Thymus (tissue), 11 donors: ENCODE results near the gene SLC2A13. TPM values are rescaled to one million over a fixed set of nuclear protein-coding genes. Genes with fewer than 3 reads are reported as not detected.
"Not testable (repeated sequence)": the region's sequence is repeated elsewhere in the genome, so short reads cannot be mapped to it uniquely, and the experiment has no call there.

Experiments used
- DNase-seq, 9 donors: peaks; one replicate each; pipeline ENCODE4 v3.0.0-alpha.2; 2013; ENCODE audit warnings: low spot score in 9 of 9, low read depth in 6 of 9, missing footprints in 1 of 9
- H3K27ac ChIP-seq, 2 donors: one replicate each; pipeline ENCODE4 v1.5.1; 2013; ENCODE audit warnings: control low read depth in 1 of 2, low read depth in 1 of 2, low read length in 1 of 2, mild to moderate bottlenecking in 1 of 2, moderate library complexity in 1 of 2
- H3K27me3 ChIP-seq, 2 donors: one replicate each; pipeline ENCODE4 v1.5.1; 2013; ENCODE audit warnings: low read length in 1 of 2; ENCODE audit not compliant: control insufficient read depth in 2 of 2, insufficient read depth in 1 of 2
- H3K36me3 ChIP-seq, 2 donors: one replicate each; pipeline ENCODE4 v1.5.1; 2013; ENCODE audit warnings: low read length in 1 of 2, mild to moderate bottlenecking in 1 of 2, moderate library complexity in 1 of 2; ENCODE audit not compliant: control insufficient read depth in 2 of 2, insufficient read depth in 2 of 2
- H3K4me1 ChIP-seq, 2 donors: one replicate each; pipeline ENCODE4 v1.5.1; 2013; ENCODE audit warnings: low read length in 2 of 2; ENCODE audit not compliant: control insufficient read depth in 2 of 2, insufficient read depth in 2 of 2
- H3K4me3 ChIP-seq, 2 donors: one replicate each; pipeline ENCODE4 v1.5.1; 2013; ENCODE audit warnings: low read length in 2 of 2, control low read depth in 1 of 2, mild to moderate bottlenecking in 1 of 2
- H3K9me3 ChIP-seq, 2 donors: one replicate each; pipeline ENCODE4 v1.5.1; 2013; ENCODE audit warnings: low read length in 1 of 2, mild to moderate bottlenecking in 1 of 2; ENCODE audit not compliant: control insufficient read depth in 2 of 2, insufficient read depth in 1 of 2
- WGBS: extraction: QIAGEN DNeasy Blood & Tissue Kit; methylation state at CpG from one replicate; pipeline ENCODE4 v1.1.7; 2013; 5-methylcytosine and 5-hydroxymethylcytosine counted together
- polyA plus RNA-seq: library from polyadenylated mRNA; stranded (reverse); fragments of 200-250 nt; gene quantifications from one replicate; pipeline ENCODE4 v1.2.3, GENCODE V29; 2013
- total RNA-seq: library from RNA; stranded (reverse); fragments of 120-200 nt; gene quantifications from one replicate; pipeline ENCODE4 v1.2.4, GENCODE V29; 2013
- donor health status: healthy.

The SLC2A13 gene
- total and polyA plus RNA-seq, 2 donors = 2.6 to 3.4 TPM

GRCh38 chr12:39935839-39936238, 170.0 kb downstream of the SLC2A13 start:
- DNase-seq = no peak
- H3K4me3 ChIP-seq = no peak overlapping the region
- H3K27me3 ChIP-seq = no peaks in the 10 kb centered on the region
- H3K9me3 ChIP-seq = no peaks in the 10 kb centered on the region
- 91% methylated on average over 2 of the region's 2 CpGs for WGBS
- H3K4me1 ChIP-seq = no peaks in the 10 kb centered on the region
- H3K27ac ChIP-seq = no peak overlapping the region
- no peaks in the 10 kb centered on the region for H3K36me3 ChIP-seq

GRCh38 chr12:39935275-39935674, 170.6 kb downstream of the SLC2A13 start:
- H3K27ac ChIP-seq = no peak overlapping the region
- no peaks in the 10 kb centered on the region for H3K36me3 ChIP-seq
- whole genome bisulfite sequencing = 82% methylated on average over 1 of the region's 1 CpG
- no peaks in the 10 kb centered on the region for H3K27me3 ChIP-seq
- no peaks in the 10 kb centered on the region for H3K4me1 ChIP-seq
- no peak overlapping the region for H3K4me3 ChIP-seq
- no peak for DNase-seq
- no peaks in the 10 kb centered on the region for H3K9me3 ChIP-seq

- Histone ChIP-seq H3K4me3 (no peak overlapping the region), H3K36me3 (no peaks in the 10 kb centered on the region), H3K27me3 (no peaks in the 10 kb centered on the region), H3K4me1 (no peaks in the 10 kb centered on the region), H3K27ac (no peak overlapping the region), H3K9me3 (no peaks in the 10 kb centered on the region)
- no peak for DNase-seq
These were observed 174.0 kb downstream of the SLC2A13 start for GRCh38 chr12:39931857-39932256.

- Histone ChIP-seq H3K36me3 (no peaks in the 10 kb centered on the region), H3K4me3 (no peak overlapping the region), H3K9me3 (no peaks in the 10 kb centered on the region), H3K27ac (no peak overlapping the region), H3K4me1 (no peaks in the 10 kb centered on the region), H3K27me3 (no peaks in the 10 kb centered on the region)
- no peak for DNase-seq
- 92% methylated on average over 4 of the region's 4 CpGs for WGBS
These were observed 174.7 kb downstream of the SLC2A13 start for GRCh38 chr12:39931231-39931630.

- no peak for DNase-seq
- Histone ChIP-seq H3K9me3 (no peaks in the 10 kb centered on the region), H3K27me3 (no peaks in the 10 kb centered on the region), H3K4me3 (no peak overlapping the region), H3K4me1 (no peaks in the 10 kb centered on the region), H3K36me3 (no peaks in the 10 kb centered on the region), H3K27ac (no peak overlapping the region)
- whole genome bisulfite sequencing = 89% methylated on average over 3 of the region's 3 CpGs
These were observed 175.8 kb downstream of the SLC2A13 start for GRCh38 chr12:39930101-39930500.

GRCh38 chr12:39928181-39928899, 177.5 kb downstream of the SLC2A13 start:
- WGBS = 94% methylated on average over 1 of the region's 1 CpG
- Histone ChIP-seq H3K27ac (no peak overlapping the region), H3K27me3 (no peaks in the 10 kb centered on the region), H3K36me3 (no peaks in the 10 kb centered on the region), H3K4me1 (no peaks in the 10 kb centered on the region), H3K9me3 (no peaks in the 10 kb centered on the region), H3K4me3 (no peak overlapping the region)
- DNase-seq = no peak

- Histone ChIP-seq H3K4me3 (no peak overlapping the region), H3K27ac (no peak overlapping the region), H3K36me3 (no peaks in the 10 kb centered on the region), H3K9me3 (no peaks in the 10 kb centered on the region), H3K4me1 (no peaks in the 10 kb centered on the region), H3K27me3 (no peaks in the 10 kb centered on the region)
- no peak for DNase-seq
- 82% methylated on average over 5 of the region's 5 CpGs for WGBS
These were observed 182.5 kb downstream of the SLC2A13 start for GRCh38 chr12:39923364-39923763.

- not testable (repeated sequence) for H3K27me3 ChIP-seq, DNase-seq, H3K4me1 ChIP-seq, H3K27ac ChIP-seq, H3K9me3 ChIP-seq, H3K36me3 ChIP-seq, H3K4me3 ChIP-seq
These were observed 183.3 kb downstream of the SLC2A13 start for GRCh38 chr12:39922598-39922997.

- no peaks in the 10 kb centered on the region for H3K4me1 ChIP-seq
- H3K9me3 ChIP-seq = no peaks in the 10 kb centered on the region
- WGBS = 94% methylated on average over 4 of the region's 4 CpGs
- H3K27ac ChIP-seq = no peak overlapping the region
- H3K36me3 ChIP-seq = no peaks in the 10 kb centered on the region
- H3K27me3 ChIP-seq = no peaks in the 10 kb centered on the region
- no peak overlapping the region for H3K4me3 ChIP-seq
- no peak for DNase-seq
These were observed 185.2 kb downstream of the SLC2A13 start for GRCh38 chr12:39920647-39921046.
